GM12878 (cell line): Measurements from ENCODE around the gene DMD. TPM values are rescaled to one million over a fixed set of nuclear protein-coding genes. Genes with fewer than 3 reads are reported as not detected.

Experiments used
- ATAC-seq: fragments of 200-7000 bp; cut with Tn5 transposase; 3 replicates; pipeline ENCODE4 v1.9.1; 2020; ENCODE audit warnings: mild to moderate bottlenecking, moderate library complexity
- BruUV-seq: library from RNA; stranded (reverse); fragments of 400-500 nt; replicated peaks from 2 replicates; lab custom pipeline; 2021; lab: Mats Ljungman, UMichigan
- CTCF ChIA-PET: fragments of 300-600 bp; sonication (Branson Sonifier 250); formaldehyde crosslinking; extraction: SDS; loops from one replicate; lab custom pipeline; 2021; ENCODE audit warnings: inconsistent platforms; lab: Yijun Ruan, JAX
- POLR2A ChIA-PET: fragments of 350-600 bp; formaldehyde crosslinking; extraction: SDS; loops from one replicate; lab custom pipeline; 2021; ENCODE audit warnings: inconsistent platforms; lab: Charles Lee
- RAD21 ChIA-PET: fragments of 300-600 bp; sonication (Branson Sonifier 250); formaldehyde crosslinking; loops from one replicate; lab custom pipeline; 2023; ENCODE audit warnings: antibody characterized with exemption; ENCODE audit not compliant: unreplicated experiment; lab: Charles Lee
- SMC1A ChIA-PET: fragments of 300-600 bp; sonication (Branson Sonifier 250); formaldehyde crosslinking; loops from one replicate; lab custom pipeline; 2023; ENCODE audit not compliant: unreplicated experiment, uncharacterized antibody; lab: Charles Lee
- DNase-seq: peaks from one replicate; pipeline ENCODE4 v3.0.0-alpha.2; 2011; ENCODE audit warnings: low read depth, low spot score
- FAIRE-seq: peaks from 3 replicates; lab custom pipeline; 2011; peaks lifted over from hg19 to GRCh38; lab: Jason Lieb, UNC
- H2AFZ ChIP-seq: 2 replicates; pipeline ENCODE4 v1.6.0; 2011; ENCODE audit warnings: low read depth, low read length, control low read depth; ENCODE audit not compliant: control insufficient read depth
- H3K27ac ChIP-seq: 2 replicates; pipeline ENCODE4 v1.5.1; 2011; ENCODE audit warnings: control low read depth; ENCODE audit not compliant: control insufficient read depth, insufficient read depth
- H3K27me3 ChIP-seq, 2 experiments: replicated peaks in 1 of 2; 2 replicates each; pipeline versions ENCODE4 v1.6.0 to v1.6.1; 2011; ENCODE audit warnings: low read length in 1 of 2; ENCODE audit not compliant: control insufficient read depth in 2 of 2, insufficient read depth in 2 of 2
- H3K36me3 ChIP-seq, 2 experiments: 2 replicates each; pipeline ENCODE4 v1.5.1; 2011; ENCODE audit warnings: low read length in 1 of 2; ENCODE audit not compliant: control insufficient read depth in 2 of 2, insufficient read depth in 2 of 2
- H3K4me1 ChIP-seq: 2 replicates; pipeline ENCODE4 v1.6.1; 2011; ENCODE audit warnings: mild to moderate bottlenecking, low read length, moderate library complexity, mixed read lengths; ENCODE audit not compliant: control insufficient read depth, insufficient read depth
- H3K4me2 ChIP-seq: 2 replicates; pipeline ENCODE4 v1.6.0; 2011; ENCODE audit warnings: control low read depth; ENCODE audit not compliant: control insufficient read depth, insufficient read depth
- H3K4me3 ChIP-seq: fragments of 200-600 bp; sonication (generic); 2 replicates; pipeline ENCODE4 v1.5.1; 2016
- H3K79me2 ChIP-seq: 2 replicates; pipeline ENCODE4 v1.6.0; 2011; ENCODE audit warnings: low read length; ENCODE audit not compliant: control insufficient read depth, insufficient read depth
- H3K9ac ChIP-seq: 2 replicates; pipeline ENCODE4 v1.8.0; 2011; ENCODE audit warnings: low read length, control low read depth, mixed read lengths; ENCODE audit not compliant: control insufficient read depth, insufficient read depth
- H3K9me3 ChIP-seq: replicated peaks from 3 replicates; pipeline ENCODE4 v1.5.1; 2011; ENCODE audit warnings: mild to moderate bottlenecking, low read length; ENCODE audit not compliant: control insufficient read depth, insufficient read depth
- H4K20me1 ChIP-seq: 2 replicates; pipeline ENCODE4 v1.6.0; 2011; ENCODE audit not compliant: control insufficient read depth, insufficient read depth
- BCL3 ChIP-seq: IDR thresholded peaks from 2 replicates; pipeline ENCODE4 v1.6.1; 2011; ENCODE audit warnings: borderline replicate concordance, low read depth, mild to moderate bottlenecking, moderate library complexity, low read length; ENCODE audit not compliant: insufficient read depth, poor library complexity, severe bottlenecking
- BRCA1 ChIP-seq: IDR thresholded peaks from 2 replicates; pipeline ENCODE4 v1.6.1; 2011; ENCODE audit warnings: low read depth, low read length, improper control_type of control experiment
- CHD1 ChIP-seq: IDR thresholded peaks from 2 replicates; pipeline ENCODE4 v1.6.1; 2012; ENCODE audit warnings: low read depth, low read length, improper control_type of control experiment
- EGR1 ChIP-seq, 2 experiments: IDR thresholded peaks; 1 replicate in 1 of 2; 2 replicates in 1 of 2; pipeline ENCODE4 v1.6.1; 2011 to 2012; ENCODE audit warnings: low read depth in 2 of 2, low read length in 2 of 2, borderline replicate concordance in 1 of 2, mild to moderate bottlenecking in 1 of 2, moderate library complexity in 1 of 2
- ELK1 ChIP-seq: IDR thresholded peaks from 2 replicates; pipeline ENCODE4 v1.6.1; 2012; ENCODE audit warnings: low read depth, low read length, improper control_type of control experiment
- IRF3 ChIP-seq: fragments of 450-650 bp; IDR thresholded peaks from 2 replicates; pipeline ENCODE4 v1.6.1; 2014; ENCODE audit warnings: mild to moderate bottlenecking
- KAT2A ChIP-seq: conservative IDR thresholded peaks from 2 replicates; pipeline ENCODE4 v1.6.1; 2011; ENCODE audit warnings: low read depth, low read length; ENCODE audit not compliant: control insufficient read depth
- MYB ChIP-seq: fragments of 150-350 bp; IDR thresholded peaks from 2 replicates; pipeline ENCODE4 v1.6.1; 2014; ENCODE audit warnings: mild to moderate bottlenecking, low read depth, low read length, borderline replicate concordance
- NBN ChIP-seq: fragments of 450-650 bp; IDR thresholded peaks from 2 replicates; pipeline ENCODE4 v1.6.1; 2016
- POLR2AphosphoS5 ChIP-seq: IDR thresholded peaks from 2 replicates; pipeline ENCODE4 v1.6.1; 2011; ENCODE audit warnings: mild to moderate bottlenecking, low read length, inconsistent platforms
- RBBP5 ChIP-seq: fragments of 200-600 bp; sonication (generic); conservative IDR thresholded peaks from 2 replicates; pipeline ENCODE4 v1.6.1; 2016
- SIX5 ChIP-seq: IDR thresholded peaks from 2 replicates; pipeline ENCODE4 v1.6.1; 2011; ENCODE audit warnings: mild to moderate bottlenecking, low read depth, low read length, moderate library complexity; ENCODE audit not compliant: severe bottlenecking
- SP1 ChIP-seq: IDR thresholded peaks from one replicate; pipeline ENCODE4 v1.6.1; 2011; ENCODE audit warnings: low read depth, low read length
- YY1 ChIP-seq: IDR thresholded peaks from 2 replicates; pipeline ENCODE4 v1.6.1; 2011; ENCODE audit warnings: low read depth, mild to moderate bottlenecking, low read length
- ZNF384 ChIP-seq: IDR thresholded peaks from 2 replicates; pipeline ENCODE4 v1.6.1; 2012; ENCODE audit warnings: low read depth, mild to moderate bottlenecking, low read length, improper control_type of control experiment, borderline replicate concordance
- ZNF622 ChIP-seq: fragments of 450-650 bp; IDR thresholded peaks from 2 replicates; pipeline ENCODE4 v1.6.1; 2017; ENCODE audit warnings: mild to moderate bottlenecking, inconsistent platforms
- ZSCAN29 ChIP-seq: fragments of 450-650 bp; IDR thresholded peaks from 2 replicates; pipeline ENCODE4 v1.6.1; 2017; ENCODE audit warnings: mild to moderate bottlenecking, moderate library complexity
- ZZZ3 ChIP-seq: IDR thresholded peaks from 2 replicates; pipeline ENCODE4 v1.6.1; 2011; ENCODE audit warnings: low read depth; ENCODE audit not compliant: control insufficient read depth, insufficient read length
- WGBS: methylation state at CpG from one replicate; pipeline ENCODE4 v1.1.6; 2016; ENCODE audit warnings: low lambda C conversion rate; ENCODE audit not compliant: insufficient replicate concordance, insufficient coverage; ENCODE audit errors: missing lambda C conversion rate; 5-methylcytosine and 5-hydroxymethylcytosine counted together
- in situ Hi-C: fragments of 300-500 bp; cut with MboI; formaldehyde crosslinking; loops from 9 replicates; pipeline ENCODE4 v1.14.3; 2018; ENCODE audit warnings: mixed read lengths
- intact Hi-C: fragments of 100-400 bp; cut with micrococcal nuclease; formaldehyde crosslinking; loops from one replicate; pipeline ENCODE4 v1.14.2; 2022; ENCODE audit not compliant: unreplicated experiment
- polyA plus RNA-seq, 11 experiments: library from polyadenylated mRNA; depleted of rRNA in 4 of 11; unstranded in 6 of 11; stranded (reverse) in 5 of 11; fragments of >200 nt; fragmentation: Nextera tagmentation in 4 of 11; fragmentation: Illumina TruSeq in 1 of 11; extraction: Ambion mirVana in 4 of 11; extraction: Trizol in 1 of 11; gene quantifications; 1 replicate in 1 of 11; 2 replicates in 10 of 11; pipeline versions ENCODE4 v1.2.1 to v1.2.3, GENCODE V29; 2011 to 2016; ENCODE audit warnings: inconsistent platforms in 2 of 11, missing spikeins in 2 of 11, low read depth in 1 of 11
- total RNA-seq, 4 experiments: library from RNA; depleted of rRNA in 3 of 4; stranded (reverse); fragments of >200 nt in 3 of 4; fragmentation: Illumina TruSeq in 1 of 4; extraction: Trizol in 1 of 4; gene quantifications; 2 replicates each; pipeline versions ENCODE4 v1.2.1 to v1.2.3, GENCODE V29; 2013 to 2021
- TF ChIP-seq, protein P1 (sequence below): IDR thresholded peaks from 2 replicates; pipeline ENCODE4 v1.6.1; 2012; ENCODE audit warnings: low read depth, low read length, improper control_type of control experiment
- TF ChIP-seq, protein P2 (sequence below): IDR thresholded peaks from 2 replicates; pipeline ENCODE4 v1.6.1; 2011; ENCODE audit warnings: low read depth, mild to moderate bottlenecking, low read length, moderate library complexity, borderline replicate concordance; ENCODE audit errors: extremely low read depth

DMD gene
- total and polyA plus RNA-seq, 10 of the 15 experiments (the other 5 are each of a cell fraction or from before 2014, with no cell fraction given): 1.4 to 24.3 (median 4.3) TPM

DNA sequence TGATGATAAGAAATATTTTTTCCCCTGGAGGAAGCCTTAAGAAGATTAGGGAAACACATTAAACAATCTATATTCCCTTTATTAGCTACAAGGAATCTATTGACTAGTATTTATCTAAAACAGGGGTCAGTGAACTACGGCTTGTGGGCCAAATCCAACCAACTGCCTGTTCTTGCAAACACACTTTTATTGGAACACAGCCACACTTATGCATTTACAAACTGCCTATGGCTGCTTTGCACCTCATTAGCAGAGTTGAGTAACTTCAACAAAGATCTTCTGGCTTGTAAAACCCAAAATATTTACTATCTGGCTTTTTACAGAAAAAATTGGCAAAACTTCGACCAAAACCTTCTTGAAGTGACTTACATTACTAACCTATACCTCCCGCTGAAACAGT, 1405.6 kb downstream of the DMD start (continued):
- TF ChIP-seq BCL3 (no peak), EGR1 (IDR thresholded peaks at IDR 0.05; ENCODE audit: borderline replicate concordance in 1 of 2, low read depth in 2 of 2, low read length in 2 of 2) (no peak), YY1 (no peak), MYB (no peak), ZNF622 (no peak), SP1 (no peak), IRF3 (no peak), SIX5 (no peak)
- TF ChIP-seq, protein P1, sequence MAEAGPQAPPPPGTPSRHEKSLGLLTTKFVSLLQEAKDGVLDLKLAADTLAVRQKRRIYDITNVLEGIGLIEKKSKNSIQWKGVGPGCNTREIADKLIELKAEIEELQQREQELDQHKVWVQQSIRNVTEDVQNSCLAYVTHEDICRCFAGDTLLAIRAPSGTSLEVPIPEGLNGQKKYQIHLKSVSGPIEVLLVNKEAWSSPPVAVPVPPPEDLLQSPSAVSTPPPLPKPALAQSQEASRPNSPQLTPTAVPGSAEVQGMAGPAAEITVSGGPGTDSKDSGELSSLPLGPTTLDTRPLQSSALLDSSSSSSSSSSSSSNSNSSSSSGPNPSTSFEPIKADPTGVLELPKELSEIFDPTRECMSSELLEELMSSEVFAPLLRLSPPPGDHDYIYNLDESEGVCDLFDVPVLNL: no peak
- TF ChIP-seq, all 136 proteins: peak for 0

DNA sequence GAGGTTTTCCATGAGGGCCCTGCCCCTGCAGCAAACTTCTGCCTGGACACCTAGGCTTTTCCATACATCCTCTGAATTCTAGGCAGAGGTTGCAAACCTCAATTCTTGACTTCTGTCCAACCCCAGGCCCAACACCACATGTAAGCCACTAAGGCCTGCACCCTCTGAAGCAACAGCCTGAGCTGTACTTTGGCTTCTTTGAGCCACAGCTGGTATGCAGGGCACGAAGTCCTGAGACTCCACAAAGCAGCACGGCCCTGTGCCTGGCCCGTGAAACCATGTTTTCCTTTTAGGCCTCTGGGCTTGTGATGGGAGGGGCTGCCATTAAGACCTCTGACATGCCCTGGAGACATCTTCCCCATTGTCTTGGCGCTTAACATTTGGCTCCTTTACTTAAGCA, 1411.1 kb downstream of the DMD start:
- H3K79me2 ChIP-seq: no peaks in the 10 kb centered on the region
- H3K27me3 ChIP-seq: no peaks in the 10 kb centered on the region
- H4K20me1 ChIP-seq: no peaks in the 10 kb centered on the region
- BruUV-seq: no TSS peak
- no peak overlapping the region for H3K4me2 ChIP-seq
- SMC1A ChIA-PET: no interaction called here
- no peak for ATAC-seq
- TF ChIP-seq CHD1 (no peak), POLR2AphosphoS5 (no peak), ZZZ3 (no peak), RBBP5 (no peak), ELK1 (no peak), ZNF384 (no peak), NBN (no peak), KAT2A (no peak), ZSCAN29 (no peak), BRCA1 (no peak)
- TF ChIP-seq, protein P2, sequence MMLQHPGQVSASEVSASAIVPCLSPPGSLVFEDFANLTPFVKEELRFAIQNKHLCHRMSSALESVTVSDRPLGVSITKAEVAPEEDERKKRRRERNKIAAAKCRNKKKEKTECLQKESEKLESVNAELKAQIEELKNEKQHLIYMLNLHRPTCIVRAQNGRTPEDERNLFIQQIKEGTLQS: no peak
- CTCF ChIA-PET: no interaction called here
- H3K36me3 ChIP-seq: no peaks in the 10 kb centered on the region
- FAIRE-seq: no peak
- no peak overlapping the region for H3K9ac ChIP-seq
- H3K4me3 ChIP-seq: no peak overlapping the region
- H3K27ac ChIP-seq: no peak overlapping the region
- in situ Hi-C loops: no loop called here
- intact Hi-C loops: no loop called here
- RAD21 ChIA-PET: no interaction called here
- 1% methylated on average over 4 of the region's 4 CpGs for WGBS
- POLR2A ChIA-PET: no interaction called here
- no peak overlapping the region for H2AFZ ChIP-seq
- no peaks in the 10 kb centered on the region for H3K9me3 ChIP-seq
- no peaks in the 10 kb centered on the region for H3K4me1 ChIP-seq
- DNase-seq: no peak
